ENCODE results near the gene PARD6A. TPM values are rescaled to one million over a fixed set of nuclear protein-coding genes. Genes with fewer than 3 reads are reported as not detected.

The PARD6A gene
- total RNA-seq, 4 donors from 2014 or later = 3.2 to 12.5 (median 4.6) TPM

- no peak for TF ChIP-seq CTCF (IDR thresholded peaks at IDR 0.05)
Measured at GRCh38 chr16:67662653-67663010, 1.9 kb downstream of the PARD6A start.

GRCh38 chr16:67663151-67663876 is 2.6 kb downstream of the PARD6A start:
- no peak for DNase-seq (ENCODE audit: low spot score)
- ATAC-seq (ENCODE audit: low FRiP score) = no peak
- no peak for TF ChIP-seq CTCF (IDR thresholded peaks at IDR 0.05)

More at GRCh38 chr16:67662653-67663010, 1.9 kb downstream of the PARD6A start:
- ATAC-seq (ENCODE audit: low FRiP score) (no peak), DNase-seq (ENCODE audit: low spot score) (no peak)

GRCh38 chr16:67663877-67664222 is 3.1 kb downstream of the PARD6A start:
- DNase-seq (ENCODE audit: low spot score) (no peak), ATAC-seq (ENCODE audit: low FRiP score) (no peak)
- no peak for TF ChIP-seq CTCF (IDR thresholded peaks at IDR 0.05)

- TF ChIP-seq CTCF (IDR thresholded peaks at IDR 0.05) = no peak
Measured at GRCh38 chr16:67664258-67664657, 3.5 kb downstream of the PARD6A start.

GRCh38 chr16:67664871-67665270 is 4.1 kb downstream of the PARD6A start:
- no peak for ATAC-seq (ENCODE audit: low FRiP score)

More at GRCh38 chr16:67664258-67664657, 3.5 kb downstream of the PARD6A start:
- DNase-seq (ENCODE audit: low spot score) (no peak), ATAC-seq (ENCODE audit: low FRiP score) (no peak)

GRCh38 chr16:67665598-67665997 is 4.8 kb downstream of the PARD6A start:
- TF ChIP-seq CTCF (IDR thresholded peaks at IDR 0.05) = no peak
- ATAC-seq (ENCODE audit: low FRiP score) (no peak), DNase-seq (ENCODE audit: low spot score) (no peak)

More at GRCh38 chr16:67664871-67665270, 4.1 kb downstream of the PARD6A start:
- DNase-seq (ENCODE audit: low spot score) = no peak
- no peak for TF ChIP-seq CTCF (IDR thresholded peaks at IDR 0.05)

- DNase-seq (ENCODE audit: low spot score) (no peak), ATAC-seq (ENCODE audit: low FRiP score) (no peak)
- TF ChIP-seq CTCF (IDR thresholded peaks at IDR 0.05) = no peak
Measured at GRCh38 chr16:67666032-67666551, 5.3 kb downstream of the PARD6A start.
